Type B pancreatic cell (in vitro differentiated cells): ENCODE data around the gene CNGA4. TPM values are rescaled to one million over a fixed set of nuclear protein-coding genes. Genes with fewer than 3 reads are reported as not detected.

Experiments
- DNase-seq: peaks from one replicate; pipeline ENCODE4 v3.0.0; 2021; ENCODE audit warnings: mixed read lengths; ENCODE audit not compliant: unreplicated experiment; ENCODE audit errors: extremely low spot score
- H3K27ac Mint-ChIP-seq: 2 replicates; pipeline ENCODE4 v1.8.0; 2021; ENCODE audit warnings: mild to moderate bottlenecking, mixed read lengths
- H3K27me3 Mint-ChIP-seq: 2 replicates; pipeline ENCODE4 v1.8.0; 2021; ENCODE audit warnings: mixed read lengths
- H3K36me3 Mint-ChIP-seq: 2 replicates; pipeline ENCODE4 v1.8.0; 2021; ENCODE audit warnings: mixed read lengths
- H3K4me1 Mint-ChIP-seq: one replicate; pipeline ENCODE4 v1.8.0; 2021; ENCODE audit warnings: mixed read lengths; ENCODE audit not compliant: unreplicated experiment
- H3K4me3 Mint-ChIP-seq: 2 replicates; pipeline ENCODE4 v1.8.0; 2021; ENCODE audit warnings: mild to moderate bottlenecking, mixed read lengths
- H3K9me3 Mint-ChIP-seq: 2 replicates; pipeline ENCODE4 v1.8.0; 2021; ENCODE audit warnings: mixed read lengths
- CTCF ChIP-seq: fragments of 200-600 bp; sonication (generic); conservative IDR thresholded peaks from 2 replicates; pipeline ENCODE4 v1.5.0; 2021; ENCODE audit warnings: antibody characterized with exemption, mild to moderate bottlenecking
- total RNA-seq: library from RNA; stranded (reverse); gene quantifications from 2 replicates; pipeline ENCODE4 v1.2.1, GENCODE V29; 2021; ENCODE audit warnings: low replicate concordance

The CNGA4 gene
- total RNA-seq, 1 donor from 2014 or later: 0.68 TPM

GRCh38 chr11:6214530-6214929 is 24.4 kb upstream of the CNGA4 start:
- no peak for DNase-seq
- peaks cover 23% of the 10 kb centered on the region for H3K36me3 Mint-ChIP-seq
- peaks cover 7% of the 10 kb centered on the region for H3K4me1 Mint-ChIP-seq
- H3K27ac Mint-ChIP-seq: no peak overlapping the region
- no peaks in the 10 kb centered on the region for H3K27me3 Mint-ChIP-seq
- no peak for TF ChIP-seq CTCF
- H3K9me3 Mint-ChIP-seq: no peaks in the 10 kb centered on the region
- no peak overlapping the region for H3K4me3 Mint-ChIP-seq

- Mint-ChIP-seq H3K9me3 (no peaks in the 10 kb centered on the region), H3K36me3 (peaks cover 19% of the 10 kb centered on the region), H3K27me3 (no peaks in the 10 kb centered on the region), H3K4me3 (peak overlapping the region; percentile 33), H3K27ac (peak overlapping the region; percentile 92), H3K4me1 (peaks cover 7% of the 10 kb centered on the region)
- no peak for DNase-seq
- no peak for TF ChIP-seq CTCF
Observed at GRCh38 chr11:6216501-6216900, 22.4 kb upstream of the CNGA4 start.

DNA sequence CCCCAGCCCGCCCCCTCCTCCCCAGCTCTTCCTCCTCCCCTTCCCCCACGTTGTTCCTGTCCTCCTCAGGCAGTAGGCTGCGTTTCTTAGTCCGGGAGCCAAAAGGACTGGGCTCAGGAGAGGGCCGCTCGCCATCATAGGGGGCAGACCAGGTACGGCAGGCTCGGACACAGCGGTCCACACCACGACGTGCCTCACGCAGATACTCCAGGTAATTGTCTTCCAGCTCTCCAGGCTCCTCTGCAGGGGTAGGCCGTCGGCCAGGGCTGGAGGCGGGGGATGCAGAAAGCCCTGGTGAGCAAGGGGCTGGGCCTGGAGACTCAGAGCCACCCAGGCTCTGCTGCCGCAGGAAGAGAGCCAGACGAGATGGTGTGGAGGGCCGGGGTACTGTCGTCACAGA is 21.2 kb upstream of the CNGA4 start:
- Mint-ChIP-seq H3K4me1 (peaks cover 7% of the 10 kb centered on the region), H3K27me3 (no peaks in the 10 kb centered on the region)

GRCh38 chr11:6219359-6219758 is 19.5 kb upstream of the CNGA4 start:
- H3K9me3 Mint-ChIP-seq: no peaks in the 10 kb centered on the region
- peaks cover 19% of the 10 kb centered on the region for H3K36me3 Mint-ChIP-seq
- H3K27me3 Mint-ChIP-seq: no peaks in the 10 kb centered on the region
- no peak for DNase-seq
- no peak overlapping the region for H3K4me3 Mint-ChIP-seq
- H3K4me1 Mint-ChIP-seq: peaks cover 7% of the 10 kb centered on the region
- peak overlapping the region; percentile 73 for H3K27ac Mint-ChIP-seq
- no peak for TF ChIP-seq CTCF

More for the DNA sequence above, 21.2 kb upstream of the CNGA4 start:
- Mint-ChIP-seq H3K9me3 (no peaks in the 10 kb centered on the region), H3K27ac (no peak overlapping the region), H3K4me3 (no peak overlapping the region), H3K36me3 (peaks cover 19% of the 10 kb centered on the region)
- DNase-seq: no peak
- no peak for TF ChIP-seq CTCF

GRCh38 chr11:6223854-6224253 is 15.0 kb upstream of the CNGA4 start:
- H3K27ac Mint-ChIP-seq: no peak overlapping the region
- DNase-seq: no peak

More at GRCh38 chr11:6223854-6224253, 15.0 kb upstream of the CNGA4 start:
- H3K9me3 Mint-ChIP-seq: peaks cover 5% of the 10 kb centered on the region
- peaks cover 10% of the 10 kb centered on the region for H3K36me3 Mint-ChIP-seq
- H3K4me1 Mint-ChIP-seq: no peaks in the 10 kb centered on the region
- TF ChIP-seq CTCF: no peak
- no peak overlapping the region for H3K4me3 Mint-ChIP-seq
- no peaks in the 10 kb centered on the region for H3K27me3 Mint-ChIP-seq
